NCI-H2196 treated with DMSO at 0.1 percent for 48 hours (cell line): Measurements from ENCODE around the gene CD99L2.

Source experiments
- DNase-seq: peaks from one replicate; lab custom pipeline; 2025; ENCODE audit not compliant: unreplicated experiment; lab: John Stamatoyannopoulos, UW

CD99L2 gene

GRCh38 chrX:150898343-150899190, at the start of gene CD99L2:
TSS of gene CD99L2 (minus strand) at chrX:150898668. CDS start at chrX:150898588, 80 bp downstream.
- DNase-seq = peak; percentile 46

GRCh38 chrX:150944233-150944632, 45.8 kb upstream of the CD99L2 start:
- DNase-seq = no peak

GRCh38 chrX:150942942-150943594, 44.6 kb upstream of the CD99L2 start:
- DNase-seq = peak; percentile 1

- DNase-seq = no peak
Observed at GRCh38 chrX:150941580-150941979, 43.1 kb upstream of the CD99L2 start.

GRCh38 chrX:150940844-150941495, 42.5 kb upstream of the CD99L2 start:
- peak; percentile 37 for DNase-seq

GRCh38 chrX:150936556-150936955, 38.1 kb upstream of the CD99L2 start:
- DNase-seq = no peak

- no peak for DNase-seq
Observed at GRCh38 chrX:150935467-150935866, 37.0 kb upstream of the CD99L2 start.

- peak; percentile 27 for DNase-seq
Observed at GRCh38 chrX:150934453-150934852, 36.0 kb upstream of the CD99L2 start.

- DNase-seq = no peak
Observed at GRCh38 chrX:150933945-150934350, 35.5 kb upstream of the CD99L2 start.

GRCh38 chrX:150929058-150929457, 30.6 kb upstream of the CD99L2 start:
- DNase-seq = no peak

GRCh38 chrX:150926791-150927190, 28.3 kb upstream of the CD99L2 start:
- no peak for DNase-seq

- no peak for DNase-seq
Observed at GRCh38 chrX:150926304-150926703, 27.8 kb upstream of the CD99L2 start.

GRCh38 chrX:150919401-150919800, 20.9 kb upstream of the CD99L2 start:
- DNase-seq = no peak

- DNase-seq = no peak
Observed at GRCh38 chrX:150913511-150913910, 15.0 kb upstream of the CD99L2 start.

- peak; percentile 43 for DNase-seq
Observed at GRCh38 chrX:150907474-150907873, 9.0 kb upstream of the CD99L2 start.

- DNase-seq = no peak
Observed at GRCh38 chrX:150906694-150907093, 8.2 kb upstream of the CD99L2 start.

GRCh38 chrX:150905293-150905692, 6.8 kb upstream of the CD99L2 start:
- DNase-seq = no peak

GRCh38 chrX:150903110-150903508, 4.6 kb upstream of the CD99L2 start:
- DNase-seq = no peak

- no peak for DNase-seq
Observed at GRCh38 chrX:150902434-150903109, 4.1 kb upstream of the CD99L2 start.

GRCh38 chrX:150899191-150899757, 806 bp upstream of the CD99L2 start:
- no peak for DNase-seq
